PC-9 (cell line): ENCODE measurements around the gene SEBOX.

ENCODE experiments used
- CTCF ChIP-seq: fragments of 200-600 bp; sonication (generic); conservative IDR thresholded peaks from 2 replicates; pipeline ENCODE4 v1.6.1; 2017; ENCODE audit warnings: mixed run types, antibody characterized with exemption, mild to moderate bottlenecking, moderate library complexity
- EZH2 ChIP-seq: fragments of 200-600 bp; sonication (generic); IDR thresholded peaks from 2 replicates; pipeline ENCODE4 v1.8.0; 2017; ENCODE audit warnings: antibody characterized with exemption, low read depth

- TF ChIP-seq CTCF = no peak
- no peak for TF ChIP-seq EZH2
Measured at GRCh38 chr17:28368915-28369683, 4.1 kb upstream of the SEBOX start.
